Measurements from ENCODE around the gene KCNG4. TPM values are rescaled to one million over a fixed set of nuclear protein-coding genes. Genes with fewer than 3 reads are reported as not detected.

KCNG4 gene, protein sequence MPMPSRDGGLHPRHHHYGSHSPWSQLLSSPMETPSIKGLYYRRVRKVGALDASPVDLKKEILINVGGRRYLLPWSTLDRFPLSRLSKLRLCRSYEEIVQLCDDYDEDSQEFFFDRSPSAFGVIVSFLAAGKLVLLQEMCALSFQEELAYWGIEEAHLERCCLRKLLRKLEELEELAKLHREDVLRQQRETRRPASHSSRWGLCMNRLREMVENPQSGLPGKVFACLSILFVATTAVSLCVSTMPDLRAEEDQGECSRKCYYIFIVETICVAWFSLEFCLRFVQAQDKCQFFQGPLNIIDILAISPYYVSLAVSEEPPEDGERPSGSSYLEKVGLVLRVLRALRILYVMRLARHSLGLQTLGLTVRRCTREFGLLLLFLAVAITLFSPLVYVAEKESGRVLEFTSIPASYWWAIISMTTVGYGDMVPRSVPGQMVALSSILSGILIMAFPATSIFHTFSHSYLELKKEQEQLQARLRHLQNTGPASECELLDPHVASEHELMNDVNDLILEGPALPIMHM
- not detected for total RNA-seq (2021; ENCODE audit: unreplicated experiment)
- polyA plus RNA-seq (2012; ENCODE audit: insufficient read length) = not detected
- Bru-seq, nascent RNA = percentile 9 among the genes with signal in this experiment
- not detected for BruChase-seq, experiment 1, labeled RNA remaining after a 2-hour chase
- not detected for BruChase-seq, experiment 2, labeled RNA remaining after a 6-hour chase
- long read RNA-seq = 0 reads

DNA sequence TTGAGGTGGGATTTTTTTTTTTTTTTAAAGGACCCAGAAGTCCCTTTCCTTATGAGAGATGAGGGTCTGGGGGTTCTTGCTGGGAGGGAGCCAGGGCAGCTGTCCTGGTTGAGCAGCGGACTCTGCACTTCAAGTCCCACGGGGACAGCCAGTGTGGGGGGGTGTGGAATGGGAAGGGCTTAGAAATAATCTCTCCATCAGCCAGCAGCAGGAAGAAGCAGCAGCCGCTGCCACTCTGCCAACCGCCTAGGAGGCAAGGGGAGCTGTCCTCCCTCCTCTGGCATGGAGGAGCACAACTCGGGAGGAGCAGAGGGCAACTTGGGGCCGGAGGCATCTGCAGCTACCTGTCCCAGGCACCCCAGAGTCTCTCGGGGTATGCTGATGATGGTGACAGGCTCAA is at the start of gene KCNG4:
Gene KCNG4 (minus strand): TSS at position 104 of the 400 bp plus-strand sequence. CDS start 2,527 bp downstream, outside the sequence.
- DNase-seq (ENCODE audit: low read depth, low spot score) = no peak
- H3K27ac ChIP-seq (ENCODE audit: low read length) = no peak within 1 kb of the TSS
- BruUV-seq (replicated peaks) = no TSS peak
- no peak within 1 kb of the TSS for H3K4me3 ChIP-seq (ENCODE audit: low read depth in 2 of 2, low read length in 2 of 2)
- no peaks in the 10 kb centered on the region for H3K36me3 ChIP-seq (ENCODE audit: control insufficient read depth, insufficient read depth, low read length)
- in situ Hi-C loops (cut with HindIII; ENCODE audit: low pct_unique_long_range_greater_than_20kb, low sequenced_read_pairs) = no loop called here
- no peaks in the 10 kb centered on the region for H3K4me1 ChIP-seq (ENCODE audit: control insufficient read depth, insufficient read depth, low read length)
- CTCF ChIA-PET = no interaction called here
- H3K27me3 ChIP-seq (ENCODE audit: control insufficient read depth, insufficient read depth, low read length) = no peaks in the 10 kb centered on the region
- TF ChIP-seq SIN3A (IDR thresholded peaks at IDR 0.05; ENCODE audit: borderline replicate concordance, insufficient read depth, low read depth, low read length) (no peak), TCF7L2 (IDR thresholded peaks at IDR 0.05; ENCODE audit: low read depth, low read length) (no peak), POLR2AphosphoS5 (IDR thresholded peaks at IDR 0.05; ENCODE audit: low read depth, low read length) (no peak)
- TF ChIP-seq, protein P1, sequence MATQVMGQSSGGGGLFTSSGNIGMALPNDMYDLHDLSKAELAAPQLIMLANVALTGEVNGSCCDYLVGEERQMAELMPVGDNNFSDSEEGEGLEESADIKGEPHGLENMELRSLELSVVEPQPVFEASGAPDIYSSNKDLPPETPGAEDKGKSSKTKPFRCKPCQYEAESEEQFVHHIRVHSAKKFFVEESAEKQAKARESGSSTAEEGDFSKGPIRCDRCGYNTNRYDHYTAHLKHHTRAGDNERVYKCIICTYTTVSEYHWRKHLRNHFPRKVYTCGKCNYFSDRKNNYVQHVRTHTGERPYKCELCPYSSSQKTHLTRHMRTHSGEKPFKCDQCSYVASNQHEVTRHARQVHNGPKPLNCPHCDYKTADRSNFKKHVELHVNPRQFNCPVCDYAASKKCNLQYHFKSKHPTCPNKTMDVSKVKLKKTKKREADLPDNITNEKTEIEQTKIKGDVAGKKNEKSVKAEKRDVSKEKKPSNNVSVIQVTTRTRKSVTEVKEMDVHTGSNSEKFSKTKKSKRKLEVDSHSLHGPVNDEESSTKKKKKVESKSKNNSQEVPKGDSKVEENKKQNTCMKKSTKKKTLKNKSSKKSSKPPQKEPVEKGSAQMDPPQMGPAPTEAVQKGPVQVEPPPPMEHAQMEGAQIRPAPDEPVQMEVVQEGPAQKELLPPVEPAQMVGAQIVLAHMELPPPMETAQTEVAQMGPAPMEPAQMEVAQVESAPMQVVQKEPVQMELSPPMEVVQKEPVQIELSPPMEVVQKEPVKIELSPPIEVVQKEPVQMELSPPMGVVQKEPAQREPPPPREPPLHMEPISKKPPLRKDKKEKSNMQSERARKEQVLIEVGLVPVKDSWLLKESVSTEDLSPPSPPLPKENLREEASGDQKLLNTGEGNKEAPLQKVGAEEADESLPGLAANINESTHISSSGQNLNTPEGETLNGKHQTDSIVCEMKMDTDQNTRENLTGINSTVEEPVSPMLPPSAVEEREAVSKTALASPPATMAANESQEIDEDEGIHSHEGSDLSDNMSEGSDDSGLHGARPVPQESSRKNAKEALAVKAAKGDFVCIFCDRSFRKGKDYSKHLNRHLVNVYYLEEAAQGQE (IDR thresholded peaks at IDR 0.05; ENCODE audit: insufficient read depth in 1 of 2, low read depth in 2 of 2, low read length in 1 of 2) = no peak
- TF ChIP-seq, protein P2, sequence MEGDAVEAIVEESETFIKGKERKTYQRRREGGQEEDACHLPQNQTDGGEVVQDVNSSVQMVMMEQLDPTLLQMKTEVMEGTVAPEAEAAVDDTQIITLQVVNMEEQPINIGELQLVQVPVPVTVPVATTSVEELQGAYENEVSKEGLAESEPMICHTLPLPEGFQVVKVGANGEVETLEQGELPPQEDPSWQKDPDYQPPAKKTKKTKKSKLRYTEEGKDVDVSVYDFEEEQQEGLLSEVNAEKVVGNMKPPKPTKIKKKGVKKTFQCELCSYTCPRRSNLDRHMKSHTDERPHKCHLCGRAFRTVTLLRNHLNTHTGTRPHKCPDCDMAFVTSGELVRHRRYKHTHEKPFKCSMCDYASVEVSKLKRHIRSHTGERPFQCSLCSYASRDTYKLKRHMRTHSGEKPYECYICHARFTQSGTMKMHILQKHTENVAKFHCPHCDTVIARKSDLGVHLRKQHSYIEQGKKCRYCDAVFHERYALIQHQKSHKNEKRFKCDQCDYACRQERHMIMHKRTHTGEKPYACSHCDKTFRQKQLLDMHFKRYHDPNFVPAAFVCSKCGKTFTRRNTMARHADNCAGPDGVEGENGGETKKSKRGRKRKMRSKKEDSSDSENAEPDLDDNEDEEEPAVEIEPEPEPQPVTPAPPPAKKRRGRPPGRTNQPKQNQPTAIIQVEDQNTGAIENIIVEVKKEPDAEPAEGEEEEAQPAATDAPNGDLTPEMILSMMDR (IDR thresholded peaks at IDR 0.05) = no peak
- no peaks in the 10 kb centered on the region for H3K9me3 ChIP-seq (ENCODE audit: control insufficient read depth, insufficient read depth, low read depth, low read length)
- intact Hi-C loops (cut with micrococcal nuclease; ENCODE audit: unreplicated experiment) = no loop called here
- ATAC-seq = no peak
- POLR2A ChIA-PET = no interaction called here

DNA sequence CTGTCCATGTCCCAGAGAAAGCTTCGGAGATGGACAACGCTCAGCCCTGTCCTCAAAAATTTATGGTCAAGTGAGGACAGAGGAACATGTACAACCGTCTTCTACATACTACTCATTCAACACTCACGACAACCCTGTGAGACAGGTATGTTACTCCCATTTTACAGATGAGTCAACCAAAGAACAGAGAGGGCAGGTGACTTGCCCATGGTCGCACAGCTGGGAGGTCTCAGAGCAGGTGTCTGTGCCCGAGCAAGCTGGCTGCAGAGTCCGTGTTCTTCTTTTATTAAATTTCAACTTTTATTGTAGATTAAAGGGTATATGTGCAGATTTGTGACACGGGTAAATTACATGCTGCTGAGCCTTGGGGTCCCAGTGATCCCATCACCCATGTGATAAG is 49.1 kb upstream of the KCNG4 start:
- intact Hi-C loops (cut with micrococcal nuclease; ENCODE audit: unreplicated experiment) (no loop called here), in situ Hi-C loops (cut with HindIII; ENCODE audit: low pct_unique_long_range_greater_than_20kb, low sequenced_read_pairs) (no loop called here)
- Histone ChIP-seq H3K27me3 (ENCODE audit: control insufficient read depth, insufficient read depth, low read length) (no peaks in the 10 kb centered on the region), H3K27ac (ENCODE audit: low read length) (no peak overlapping the region), H3K4me1 (ENCODE audit: control insufficient read depth, insufficient read depth, low read length) (no peaks in the 10 kb centered on the region), H3K4me3 (ENCODE audit: low read depth in 2 of 2, low read length in 2 of 2) (no peak overlapping the region), H3K36me3 (ENCODE audit: control insufficient read depth, insufficient read depth, low read length) (no peaks in the 10 kb centered on the region), H3K9me3 (ENCODE audit: control insufficient read depth, insufficient read depth, low read depth, low read length) (no peaks in the 10 kb centered on the region)
- ChIA-PET CTCF (no interaction called here), POLR2A (no interaction called here)
- no peak for DNase-seq (ENCODE audit: low read depth, low spot score)
- ATAC-seq = no peak
- TF ChIP-seq, protein P1 (IDR thresholded peaks at IDR 0.05; ENCODE audit: insufficient read depth in 1 of 2, low read depth in 2 of 2, low read length in 1 of 2) = no peak
- TF ChIP-seq, protein P2 (IDR thresholded peaks at IDR 0.05) = no peak
- TF ChIP-seq POLR2AphosphoS5 (IDR thresholded peaks at IDR 0.05; ENCODE audit: low read depth, low read length) (no peak), SIN3A (IDR thresholded peaks at IDR 0.05; ENCODE audit: borderline replicate concordance, insufficient read depth, low read depth, low read length) (no peak), TCF7L2 (IDR thresholded peaks at IDR 0.05; ENCODE audit: low read depth, low read length) (no peak)
- no TSS peak for BruUV-seq (replicated peaks)
